ENCODE data around the gene MAEL.

The MAEL gene

DNA sequence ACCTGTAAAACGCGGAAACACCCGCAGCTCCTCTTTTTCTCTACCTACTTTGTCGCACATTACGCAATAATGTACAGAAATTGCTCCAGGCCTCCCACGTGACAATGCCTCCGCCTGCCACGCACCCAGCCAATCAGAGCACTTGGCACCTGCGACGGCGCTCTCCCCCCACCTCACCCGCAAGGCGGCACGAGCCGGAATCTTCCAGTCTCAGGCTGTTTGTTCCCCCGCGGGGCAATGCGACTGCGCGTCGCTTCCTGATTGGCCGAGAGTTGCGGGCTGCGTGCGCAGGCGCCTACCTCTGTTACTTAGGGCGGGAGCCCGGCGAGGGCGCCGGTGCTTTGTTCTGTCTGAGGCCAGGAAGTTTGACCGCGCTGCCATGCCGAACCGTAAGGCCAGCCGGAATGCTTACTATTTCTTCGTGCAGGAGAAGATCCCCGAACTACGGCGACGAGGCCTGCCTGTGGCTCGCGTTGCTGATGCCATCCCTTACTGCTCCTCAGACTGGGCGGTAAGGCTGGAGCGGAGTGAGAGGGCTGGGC is at the start of gene MAEL:
Gene MAEL (plus strand): TSS at position 307 of the 542 bp plus-strand sequence. CDS start 73 bp downstream, at position 380.
- DNase-seq (ENCODE audit: low read depth in 2 of 2) = no peak

DNA sequence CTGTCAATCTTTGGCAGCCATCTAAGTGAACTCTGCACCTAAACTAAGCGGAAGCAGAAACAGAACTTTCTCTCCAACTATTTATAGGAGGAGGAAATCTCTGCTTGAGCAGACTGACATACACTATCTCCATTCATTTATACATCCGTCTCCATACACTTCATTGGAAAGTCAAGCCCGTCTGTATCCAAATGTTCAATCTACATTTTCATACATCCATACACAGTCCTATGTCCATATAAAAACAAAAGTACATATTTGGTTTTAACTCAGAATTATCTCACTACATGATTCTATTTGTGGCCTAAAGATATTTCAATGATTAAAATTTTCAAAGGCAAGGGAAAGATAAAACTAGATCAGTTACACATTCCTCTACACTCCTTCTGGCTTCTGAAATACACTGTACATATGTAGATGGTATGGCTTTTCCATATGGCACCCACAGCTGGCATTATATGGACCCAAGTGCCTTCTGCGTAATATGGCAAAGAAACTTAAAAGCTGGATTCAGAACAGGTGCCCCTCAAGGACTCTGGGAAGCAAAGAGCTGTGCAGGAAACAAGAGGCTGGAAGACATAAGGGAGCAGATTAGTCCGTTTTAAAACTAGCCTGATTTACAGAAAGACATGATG is 49.2 kb upstream of the MAEL start:
- DNase-seq (ENCODE audit: low read depth in 2 of 2) = no peak

DNA sequence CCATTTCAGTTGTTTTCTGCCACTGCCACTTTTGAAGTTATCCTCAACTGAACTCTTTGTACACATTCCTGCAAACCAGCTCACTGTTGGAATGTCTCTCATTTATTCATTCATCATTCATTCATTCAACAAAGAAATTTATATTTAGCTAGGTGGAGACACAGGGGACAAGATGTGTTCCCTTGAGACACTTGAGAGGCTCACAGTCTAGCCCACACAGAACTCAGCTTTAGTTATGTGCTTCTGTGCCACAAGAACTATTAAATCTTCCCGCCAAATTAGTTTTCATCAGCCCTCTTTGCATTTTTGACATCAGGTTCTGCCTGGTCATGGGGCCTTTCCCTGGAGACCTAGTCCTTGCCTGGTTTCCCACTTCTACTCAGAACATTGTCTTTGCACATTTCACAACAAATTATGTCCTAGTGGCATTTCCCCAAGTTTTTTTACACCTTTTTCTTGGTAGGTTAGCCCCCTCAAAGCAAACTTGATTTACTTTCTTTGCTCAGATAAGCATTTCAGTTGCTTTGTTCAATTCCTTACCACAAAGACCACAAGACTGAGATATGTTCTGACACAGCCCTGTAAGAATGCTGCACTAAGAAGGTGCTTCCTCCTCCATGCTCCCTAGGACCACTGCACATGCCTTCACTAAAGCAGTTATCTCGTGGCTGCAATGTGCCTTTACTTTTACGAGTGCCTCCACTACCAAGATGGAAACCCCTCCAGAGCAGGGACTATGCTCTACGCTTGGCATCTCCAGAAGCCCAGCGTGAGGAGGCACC is 44.7 kb upstream of the MAEL start:
- no peak for DNase-seq (ENCODE audit: low read depth in 2 of 2)

DNA sequence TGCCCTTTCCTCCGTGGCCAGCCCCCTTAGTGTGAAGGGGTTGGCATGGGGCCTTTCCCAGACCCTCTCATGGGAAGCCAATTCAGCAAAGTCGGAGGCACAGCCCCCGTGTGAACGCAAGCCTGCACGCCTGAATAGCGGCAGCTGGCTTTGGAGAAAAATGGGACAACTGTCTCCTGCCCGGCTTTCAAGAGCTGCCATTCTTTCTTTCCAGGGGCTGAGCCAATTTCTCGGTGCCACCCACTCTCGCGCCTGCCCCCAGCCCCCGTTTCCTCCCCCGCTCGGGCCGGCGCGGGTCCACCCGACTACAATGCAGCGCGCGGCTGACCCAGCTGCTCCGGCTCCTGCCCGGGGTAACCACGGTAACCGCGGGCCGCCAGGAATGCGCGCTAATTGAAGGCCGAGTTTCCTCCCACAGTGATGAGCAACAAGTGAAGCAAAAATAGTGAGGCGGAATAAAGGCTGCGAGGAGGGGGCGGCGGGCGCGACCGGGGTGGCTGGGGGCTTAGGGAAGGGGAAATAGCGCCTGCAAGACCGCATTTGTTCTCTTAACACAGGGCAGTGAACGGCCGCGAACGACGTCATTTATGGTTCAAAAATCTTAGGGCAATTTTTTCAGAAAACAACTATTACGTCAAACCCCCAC is 41.6 kb upstream of the MAEL start:
- DNase-seq (ENCODE audit: low read depth in 2 of 2) = peak in 1 of 2 donors; percentile 7

DNA sequence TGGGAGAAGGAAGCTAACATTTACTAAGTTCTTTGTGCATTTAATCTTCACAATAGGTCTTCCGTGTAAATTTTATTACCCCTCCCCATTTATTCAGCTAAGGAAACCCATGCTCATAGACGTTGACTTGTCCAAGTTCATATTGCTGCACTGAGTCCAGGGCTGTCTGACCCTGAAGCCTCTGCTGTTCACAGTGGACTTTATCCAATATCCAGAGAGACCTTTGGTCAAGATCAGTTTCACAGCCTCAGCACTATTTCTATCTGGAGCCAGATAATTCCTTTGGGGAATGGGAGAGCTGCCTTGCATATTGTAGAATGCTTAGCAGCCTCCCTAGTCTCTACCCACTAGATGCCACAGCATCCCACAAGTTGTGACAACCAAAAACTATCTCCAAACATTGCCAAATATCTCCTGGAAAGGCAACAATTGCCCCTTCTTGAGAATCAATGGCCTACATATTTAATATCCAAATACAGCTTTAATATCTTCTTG is 40.2 kb upstream of the MAEL start:
- DNase-seq (ENCODE audit: low read depth in 2 of 2) = no peak

DNA sequence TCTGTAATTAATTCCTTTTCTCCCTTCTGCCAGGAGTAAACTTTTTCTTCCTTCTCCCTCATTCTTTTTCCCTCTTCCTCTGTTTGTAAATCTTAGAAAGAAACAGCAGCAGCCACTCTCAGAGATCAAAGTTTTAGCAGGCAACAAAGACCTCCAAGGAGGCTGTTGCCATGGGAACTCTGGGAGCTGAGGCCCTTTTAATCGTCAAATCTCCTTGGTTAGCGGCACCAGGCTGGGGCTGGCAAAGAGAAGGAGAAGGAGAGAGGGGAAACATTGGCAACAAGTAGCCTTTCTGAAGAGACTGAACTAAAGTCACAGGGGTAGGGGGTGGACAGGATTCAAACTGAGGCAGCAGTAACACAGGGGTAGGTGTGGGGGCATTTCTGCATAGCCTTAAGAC is 38.9 kb upstream of the MAEL start:
- DNase-seq (ENCODE audit: low read depth in 2 of 2) = no peak

DNA sequence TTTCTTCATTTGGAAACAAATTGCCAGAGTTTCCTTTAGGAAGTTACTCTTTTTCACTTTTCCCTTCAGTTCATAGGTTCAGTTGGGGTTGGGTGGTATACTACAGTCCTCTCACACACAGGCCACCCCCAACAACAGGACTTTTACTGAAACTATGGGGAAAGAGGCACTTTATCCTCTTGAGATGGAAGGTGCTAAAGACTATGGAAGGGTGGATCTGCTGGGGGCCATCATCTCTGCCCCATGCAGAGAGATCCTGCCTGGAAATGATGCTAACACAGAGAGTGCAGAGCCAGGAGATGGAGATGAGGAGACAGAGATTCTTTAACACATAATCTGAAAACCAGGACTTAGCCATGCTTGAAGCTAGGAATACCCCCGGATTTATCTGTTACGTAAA is 38.0 kb upstream of the MAEL start:
- DNase-seq (ENCODE audit: low read depth in 2 of 2) = no peak

DNA sequence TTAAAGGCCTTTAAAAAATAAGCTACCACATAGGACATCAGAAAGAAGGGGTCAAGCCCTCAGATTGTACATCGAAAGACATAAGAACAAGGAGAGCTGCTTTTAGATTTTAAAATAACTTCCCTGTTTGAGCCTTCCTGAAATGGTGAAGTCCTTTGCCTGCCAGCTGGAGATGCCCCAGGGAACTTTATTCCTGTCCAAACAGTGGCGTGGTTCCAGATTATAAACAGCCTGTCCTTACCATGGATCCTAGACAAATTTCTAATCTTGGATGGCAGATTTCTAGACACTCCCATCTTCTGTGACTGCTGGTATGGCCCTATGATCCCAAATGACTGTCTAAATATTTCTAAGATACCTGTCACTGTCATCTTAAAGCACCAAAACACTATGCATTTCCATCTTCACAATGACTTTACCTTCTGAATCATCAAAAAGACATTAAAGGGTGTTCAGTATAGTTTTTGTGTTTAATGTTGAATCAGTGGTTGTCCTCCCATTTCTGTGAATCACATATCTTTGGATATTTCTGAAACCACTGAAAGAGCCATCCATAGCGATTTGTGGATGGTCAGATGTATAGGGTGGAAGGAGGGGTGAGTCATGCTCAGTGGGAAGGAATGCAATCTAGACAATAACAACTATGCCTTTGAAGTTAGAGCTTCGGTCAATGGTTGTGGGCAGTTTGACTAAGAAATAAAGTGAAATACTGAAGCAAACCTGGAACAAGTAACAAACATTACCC is 36.9 kb upstream of the MAEL start:
- DNase-seq (ENCODE audit: low read depth in 2 of 2) = no peak

DNA sequence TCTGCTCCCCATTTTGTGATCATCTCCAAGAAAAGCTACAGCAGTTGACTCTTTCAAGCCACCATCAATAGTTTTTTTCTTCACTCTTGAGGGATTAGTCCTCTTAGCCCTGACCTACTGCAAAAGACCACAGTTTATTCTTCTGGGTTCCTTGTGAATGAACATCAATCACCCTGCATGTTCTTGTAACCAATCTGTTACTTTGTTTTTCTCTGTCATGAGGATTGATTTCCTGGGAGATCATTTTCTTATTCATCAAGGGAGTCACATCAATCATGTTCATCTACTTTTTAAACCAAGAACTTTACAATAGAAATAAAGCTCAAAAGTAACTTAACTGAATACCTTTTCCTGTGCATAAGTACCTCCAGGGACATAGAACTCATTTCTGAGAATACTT is 35.6 kb upstream of the MAEL start:
- DNase-seq (ENCODE audit: low read depth in 2 of 2) = no peak

DNA sequence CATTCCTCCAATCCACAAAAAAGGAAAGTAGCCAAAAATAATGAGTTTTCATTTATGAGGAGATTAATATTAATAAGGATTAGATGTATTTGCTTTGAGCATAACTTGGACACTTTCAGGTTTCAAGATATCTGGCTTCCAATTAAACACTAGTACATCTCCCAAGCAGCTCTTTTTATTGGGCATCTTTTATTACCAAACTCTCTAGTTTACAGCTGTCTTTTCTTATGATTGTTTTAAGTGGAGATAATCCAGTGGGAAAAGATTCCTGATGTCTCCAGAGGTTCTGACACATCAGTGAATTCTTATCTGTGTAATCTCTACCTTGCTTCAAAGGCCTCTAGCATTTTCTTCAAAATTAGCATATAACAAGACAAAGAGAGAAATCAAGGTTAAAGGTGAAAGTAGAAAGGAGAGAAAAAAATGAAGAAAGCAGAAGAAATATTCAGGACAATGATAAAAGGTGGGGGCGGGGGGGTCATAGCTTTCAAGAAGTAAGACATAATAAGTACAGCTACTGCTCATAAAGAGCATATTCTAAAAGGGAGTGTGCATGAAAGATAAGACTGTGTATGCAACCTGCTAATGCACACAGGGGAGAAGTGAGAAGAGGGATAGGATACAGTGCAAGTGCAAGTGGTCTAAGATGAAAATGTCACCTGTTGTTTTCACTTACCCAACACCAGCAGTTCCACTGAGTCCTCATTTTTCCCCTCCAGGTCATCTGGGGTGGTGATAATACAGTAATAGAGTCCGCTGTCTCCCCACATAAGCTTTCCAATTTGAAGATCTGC is 32.8 kb upstream of the MAEL start:
- DNase-seq (ENCODE audit: low read depth in 2 of 2) = no peak

DNA sequence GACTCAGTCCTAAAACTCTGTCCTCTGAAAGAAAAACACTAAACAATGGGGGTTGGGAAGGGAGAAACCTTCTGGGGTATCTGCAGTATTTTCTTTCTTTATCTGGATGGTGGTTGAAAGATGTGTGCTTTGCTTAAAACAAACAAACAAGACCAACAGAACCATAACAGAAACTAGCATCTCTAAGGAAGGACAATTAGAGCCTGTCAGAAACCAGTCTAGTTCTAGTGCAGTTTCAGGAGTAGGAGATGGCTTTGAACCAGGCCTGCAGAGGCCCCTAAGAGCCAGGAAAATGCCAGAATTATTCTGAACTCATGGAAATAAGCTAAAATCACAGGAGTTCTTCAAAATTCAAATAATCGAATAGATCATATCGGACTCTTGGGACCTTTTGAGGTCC is 32.2 kb upstream of the MAEL start:
- DNase-seq (ENCODE audit: low read depth in 2 of 2) = no peak

DNA sequence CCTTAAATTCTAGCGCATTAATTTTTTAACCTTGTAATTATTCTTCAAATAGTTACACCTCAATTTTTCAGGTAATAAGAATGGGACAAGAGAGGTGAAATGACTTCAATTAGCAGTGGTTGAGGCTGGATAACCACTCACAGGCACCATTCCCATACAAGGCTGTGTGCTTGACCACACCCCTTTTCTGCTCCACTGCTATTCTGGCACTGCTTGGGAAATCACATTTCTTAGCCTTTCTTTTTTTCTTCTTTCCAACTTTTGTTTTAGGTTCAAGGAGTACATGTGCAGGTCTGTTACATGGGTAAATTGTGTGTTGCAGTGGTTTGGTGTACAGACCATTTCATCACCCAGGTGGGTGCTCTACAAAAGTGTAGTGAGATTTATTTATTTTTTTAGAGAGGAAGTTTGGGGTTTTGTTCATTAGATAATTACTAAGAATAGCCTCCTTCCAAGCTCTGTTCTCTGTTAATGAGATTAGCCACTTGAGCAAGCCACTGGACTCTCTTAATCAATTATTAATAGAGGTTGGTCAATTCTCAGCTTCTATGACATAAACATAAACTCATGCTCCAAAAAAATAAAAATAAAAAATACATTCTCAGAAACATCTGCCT is 28.1 kb upstream of the MAEL start:
- DNase-seq (ENCODE audit: low read depth in 2 of 2) = no peak

DNA sequence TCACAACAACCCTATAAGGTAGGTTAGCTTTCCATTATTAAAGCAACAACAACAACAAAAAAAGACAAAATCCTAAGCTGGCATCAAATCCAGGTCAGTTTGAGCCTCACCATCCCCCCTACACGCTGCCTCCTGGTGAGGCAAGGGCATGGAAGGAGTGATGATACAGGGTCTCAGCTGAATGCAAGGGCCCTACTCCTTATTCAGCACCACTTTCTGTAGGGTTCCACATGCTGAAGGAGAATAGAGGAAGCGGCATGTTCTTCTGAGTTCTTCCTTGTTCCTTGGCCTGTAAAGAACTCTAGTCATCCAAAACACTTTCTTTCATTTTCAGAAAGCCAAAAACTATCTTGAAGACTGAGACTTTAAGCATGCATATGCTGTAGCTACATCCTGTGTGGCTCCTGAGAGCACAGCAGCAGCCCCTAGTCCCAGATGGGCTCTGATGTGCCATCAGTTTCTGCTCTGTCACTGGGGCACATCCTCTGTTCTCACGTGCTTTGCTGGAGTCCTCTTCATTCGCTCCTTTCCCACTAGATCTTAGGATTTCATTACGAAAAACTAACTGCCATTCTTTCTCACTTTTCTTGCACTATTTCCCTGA is 19.9 kb upstream of the MAEL start:
- DNase-seq (ENCODE audit: low read depth in 2 of 2) = no peak

DNA sequence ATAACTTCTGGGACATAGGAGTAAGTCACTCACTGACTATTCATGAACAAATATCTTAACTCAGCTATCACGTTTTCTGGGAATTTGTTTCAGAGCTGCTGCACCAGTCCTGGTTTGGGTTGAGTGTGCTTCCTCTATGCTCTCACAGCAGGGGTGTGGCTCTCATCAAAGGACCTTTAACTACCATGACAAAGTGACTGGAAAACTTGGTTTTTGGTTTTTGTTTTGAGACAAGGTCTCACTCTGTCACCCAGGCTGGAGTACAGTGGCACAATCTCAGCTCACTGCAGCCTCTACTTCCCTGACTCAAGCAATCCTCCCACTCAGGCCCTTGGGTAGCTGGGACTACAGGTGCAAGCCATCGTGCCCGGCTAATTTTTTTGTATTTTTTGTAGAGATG is 17.8 kb upstream of the MAEL start:
- DNase-seq (ENCODE audit: low read depth in 2 of 2) = no peak

DNA sequence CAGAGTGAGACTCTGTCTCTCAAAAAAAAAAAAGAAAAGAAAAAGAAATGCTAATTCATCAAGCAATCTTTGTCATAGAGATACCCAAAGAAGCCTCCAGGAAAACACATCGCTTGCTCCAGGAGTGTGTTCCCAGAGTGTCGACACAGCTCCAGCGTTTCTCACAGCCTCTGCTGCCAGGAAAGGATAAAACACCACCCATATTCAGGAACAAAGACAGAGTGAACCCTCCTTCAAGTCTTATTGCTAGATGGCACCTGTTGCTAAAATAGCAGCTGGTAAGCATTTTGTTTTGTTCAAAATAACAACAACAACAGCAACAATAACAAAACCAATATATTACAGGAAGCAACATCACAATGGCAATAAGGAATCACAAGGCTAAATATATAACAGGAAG is 16.9 kb upstream of the MAEL start:
- DNase-seq (ENCODE audit: low read depth in 2 of 2) = no peak

DNA sequence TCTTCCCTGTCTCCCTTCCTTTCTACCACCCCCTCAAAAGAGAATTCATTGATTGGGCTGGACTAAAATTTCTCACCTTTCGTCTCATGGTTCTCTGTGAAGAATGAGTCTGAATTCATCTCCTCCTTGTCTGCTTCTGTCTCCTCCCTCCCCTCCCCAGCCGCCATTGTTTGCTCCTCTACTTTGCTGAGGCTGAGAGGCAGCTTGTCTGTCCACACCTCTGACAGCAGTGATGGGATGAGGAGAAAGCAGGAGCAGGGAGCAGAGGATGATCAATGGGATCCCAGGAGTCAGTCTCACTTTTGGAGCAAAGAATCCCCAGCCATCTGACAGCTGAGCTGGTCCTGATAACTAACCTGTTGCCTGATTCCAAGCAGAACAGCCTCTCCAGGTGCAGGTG is 16.3 kb upstream of the MAEL start:
- no peak for DNase-seq (ENCODE audit: low read depth in 2 of 2)

DNA sequence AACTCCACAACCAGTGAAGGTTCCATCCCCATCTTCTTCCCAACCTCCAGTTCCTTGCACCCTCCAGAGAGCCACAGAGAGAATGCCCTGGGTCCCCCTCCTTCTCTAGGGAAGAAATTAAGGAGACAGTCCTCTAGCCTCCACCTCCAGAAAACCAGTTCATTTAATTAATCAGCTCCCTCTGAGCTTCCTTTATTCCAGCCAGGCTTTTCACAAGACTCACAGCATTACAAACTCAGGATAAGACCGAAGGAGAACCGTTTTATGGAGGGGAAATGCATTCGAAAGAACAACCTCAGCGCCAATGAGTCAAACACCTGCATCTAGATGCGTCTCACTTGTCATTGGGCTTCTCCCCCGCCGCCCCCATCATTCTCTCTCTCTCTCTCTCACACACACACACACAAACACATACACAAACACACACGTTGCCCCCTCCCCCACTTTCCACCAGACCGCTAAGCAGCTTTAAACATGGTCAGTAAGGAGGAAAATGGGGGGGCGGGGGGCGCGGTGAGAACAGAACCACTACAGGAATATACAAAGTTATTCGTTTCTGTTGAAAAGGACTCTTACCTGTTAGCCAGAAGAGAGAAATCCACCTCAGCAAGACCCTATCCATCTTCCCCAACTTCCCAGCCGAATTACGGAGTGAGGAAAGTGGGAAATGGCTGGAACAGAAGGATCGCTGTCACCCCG is 14.3 kb upstream of the MAEL start:
- no peak for DNase-seq (ENCODE audit: low read depth in 2 of 2)

DNA sequence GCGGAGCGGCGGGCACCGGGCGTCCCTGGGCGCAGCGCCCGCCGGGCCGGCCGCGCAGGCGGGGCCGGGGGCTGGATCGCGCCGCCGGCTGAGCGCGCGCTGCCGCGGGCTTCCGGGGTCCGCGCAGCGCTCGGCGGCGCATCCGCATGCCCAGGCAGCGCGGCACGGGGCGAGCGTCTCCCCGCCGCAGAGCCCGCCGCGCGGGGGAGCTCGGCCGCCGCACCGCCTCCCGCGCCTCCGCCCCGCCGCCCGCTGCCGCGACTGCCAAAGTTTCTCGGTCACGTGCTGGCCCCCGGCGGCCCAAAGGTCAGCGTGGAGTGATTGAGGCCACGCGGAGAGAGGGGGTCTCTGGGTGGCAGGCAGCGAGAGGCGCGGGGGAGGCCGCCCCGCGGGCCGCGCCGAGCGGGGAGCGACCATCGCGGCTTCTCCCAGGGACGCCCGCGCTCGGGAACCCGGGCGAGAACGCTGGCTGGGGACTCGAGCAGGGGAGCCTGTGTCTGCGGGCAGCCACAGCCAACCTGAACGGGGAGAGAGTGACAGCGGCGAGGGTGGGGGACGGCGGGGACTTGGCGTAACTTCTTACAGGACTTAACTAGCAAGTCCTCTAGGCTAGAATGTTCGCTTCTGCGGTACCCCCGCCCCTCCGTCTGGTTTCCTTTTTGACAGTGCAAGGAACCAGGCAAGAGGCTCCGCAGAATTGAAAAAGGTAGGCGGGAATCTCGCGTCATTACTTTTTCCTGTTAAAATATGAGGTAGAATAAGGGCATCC is 13.5 kb upstream of the MAEL start, which contains the start of gene ILDR2:
Gene ILDR2 (minus strand): TSS at position 180 of the 769 bp plus-strand sequence. CDS start 272 bp downstream, outside the sequence.
- DNase-seq (ENCODE audit: low read depth in 2 of 2) = peak; percentile 60 to 63

DNA sequence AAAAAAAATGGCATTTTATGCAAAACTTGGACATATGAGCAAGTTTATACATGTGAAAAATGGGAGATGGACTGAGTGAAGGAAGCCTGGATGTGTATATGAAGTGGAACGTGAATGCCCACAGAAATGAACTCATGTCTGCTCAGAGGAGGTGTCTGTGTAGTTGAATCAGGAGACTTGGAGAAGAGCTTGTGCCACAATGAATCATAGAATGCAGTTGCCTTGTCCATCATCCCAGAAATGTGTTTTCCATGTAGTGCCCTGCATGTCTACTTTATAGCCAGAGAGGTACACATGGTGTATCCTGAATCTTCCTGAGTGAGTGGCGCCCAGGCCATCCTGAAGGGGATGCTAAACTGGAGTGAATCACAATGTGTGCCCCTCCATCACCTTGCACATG is 11.1 kb upstream of the MAEL start:
- no peak for DNase-seq (ENCODE audit: low read depth in 2 of 2)

Data from stimulated activated CD8-positive, alpha-beta memory T cell treated with anti-CD3 and anti-CD28 coated beads, Interleukin-15, amount 100 ng/mL, for 48 hours (primary cell).